Activated CD4-positive, alpha-beta memory T cell treated with anti-CD3 and anti-CD28 coated beads for 36 hours (primary cell): ENCODE measurements around the gene RIMS1. TPM values are rescaled to one million over a fixed set of nuclear protein-coding genes. Genes with fewer than 3 reads are reported as not detected.
"Not testable (repeated sequence)": the region's sequence is repeated elsewhere in the genome, so short reads cannot be mapped to it uniquely, and the experiment has no call there.

Experiments used
- CTCF ChIA-PET: fragments of 350-600 bp; sonication (Branson Sonifier 250); formaldehyde crosslinking; loops from one replicate; lab custom pipeline; 2021; ENCODE audit warnings: antibody characterized with exemption, inconsistent platforms; lab: Charles Lee
- POLR2A ChIA-PET: fragments of 350-600 bp; sonication (Branson Sonifier 250); formaldehyde crosslinking; loops from one replicate; lab custom pipeline; 2021; ENCODE audit warnings: antibody characterized with exemption; lab: Charles Lee
- DNase-seq: peaks from one replicate; pipeline ENCODE4 v3.0.0-alpha.2; 2020
- H3K27ac Mint-ChIP-seq: one replicate; pipeline ENCODE4 v1.8.0; 2021; ENCODE audit warnings: mixed read lengths
- H3K27me3 Mint-ChIP-seq: one replicate; pipeline ENCODE4 v1.8.0; 2021; ENCODE audit warnings: mixed read lengths
- H3K36me3 Mint-ChIP-seq: one replicate; pipeline ENCODE4 v1.8.0; 2021; ENCODE audit warnings: mixed read lengths
- H3K4me1 Mint-ChIP-seq: one replicate; pipeline ENCODE4 v1.8.0; 2021; ENCODE audit warnings: low read depth, mixed read lengths
- H3K4me3 Mint-ChIP-seq: one replicate; pipeline ENCODE4 v1.8.0; 2021; ENCODE audit warnings: mild to moderate bottlenecking, mixed read lengths
- H3K9me3 Mint-ChIP-seq: one replicate; pipeline ENCODE4 v1.8.0; 2021; ENCODE audit warnings: mixed read lengths
- intact Hi-C: fragments of 100-400 bp; cut with micrococcal nuclease; formaldehyde crosslinking; loops from one replicate; pipeline ENCODE4 v1.15.1; 2023
- total RNA-seq, 2 experiments: library from RNA; stranded (reverse); gene quantifications; one replicate each; pipeline ENCODE4 v1.2.3, GENCODE V29; 2021

The RIMS1 gene
- total RNA-seq, 2 experiments from 2014 or later: not detected

DNA sequence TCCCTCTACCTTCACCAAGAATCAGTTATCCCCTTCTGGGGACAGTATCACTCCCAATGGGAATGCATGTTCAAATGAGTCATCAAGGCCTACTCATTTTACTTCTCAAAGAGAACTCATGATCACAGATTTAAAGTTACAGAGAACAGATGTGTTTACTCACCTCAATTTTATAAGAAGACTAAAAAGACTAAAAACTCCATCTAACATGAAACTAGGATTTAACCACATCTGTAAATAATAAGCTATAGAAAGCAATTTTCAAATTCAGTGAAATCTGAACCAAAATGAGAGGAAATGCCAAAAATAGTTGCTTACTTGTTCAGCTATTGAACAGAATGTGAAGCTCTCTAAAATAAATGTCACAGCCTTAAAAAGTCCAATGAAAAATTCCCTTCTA lies 435.4 kb downstream of the RIMS1 start:
- Mint-ChIP-seq H3K36me3 (no peaks in the 10 kb centered on the region), H3K27ac (no peak overlapping the region), H3K4me1 (no peaks in the 10 kb centered on the region), H3K4me3 (no peak overlapping the region), H3K9me3 (no peaks in the 10 kb centered on the region), H3K27me3 (no peaks in the 10 kb centered on the region)
- CTCF ChIA-PET: no interaction called here
- intact Hi-C loops: no loop called here
- no peak for DNase-seq
- POLR2A ChIA-PET: no interaction called here

DNA sequence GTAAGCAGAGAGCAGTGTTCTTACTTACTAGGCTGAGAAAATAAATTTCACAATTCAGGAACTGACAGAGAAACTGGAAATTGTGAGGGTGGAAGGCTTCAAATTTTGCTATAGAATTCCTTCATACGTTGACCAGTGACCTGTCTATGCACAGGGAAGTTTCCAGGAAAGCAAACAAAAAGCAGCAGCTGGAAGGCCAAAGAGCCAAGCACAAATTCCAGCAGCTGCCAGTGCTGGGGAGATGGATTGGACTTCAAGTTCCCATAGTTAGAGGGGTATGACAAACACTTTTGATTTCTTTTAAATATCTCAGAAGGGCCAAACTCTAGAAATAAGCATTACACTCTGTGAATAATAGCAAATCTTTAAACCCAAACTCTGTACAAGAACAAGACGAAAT lies 436.4 kb downstream of the RIMS1 start:
- no peak for DNase-seq
- Mint-ChIP-seq H3K36me3 (no peaks in the 10 kb centered on the region), H3K9me3 (no peaks in the 10 kb centered on the region), H3K27ac (no peak overlapping the region), H3K4me1 (no peaks in the 10 kb centered on the region), H3K4me3 (no peak overlapping the region), H3K27me3 (no peaks in the 10 kb centered on the region)
- ChIA-PET POLR2A (no interaction called here), CTCF (no interaction called here)
- intact Hi-C loops: no loop called here

DNA sequence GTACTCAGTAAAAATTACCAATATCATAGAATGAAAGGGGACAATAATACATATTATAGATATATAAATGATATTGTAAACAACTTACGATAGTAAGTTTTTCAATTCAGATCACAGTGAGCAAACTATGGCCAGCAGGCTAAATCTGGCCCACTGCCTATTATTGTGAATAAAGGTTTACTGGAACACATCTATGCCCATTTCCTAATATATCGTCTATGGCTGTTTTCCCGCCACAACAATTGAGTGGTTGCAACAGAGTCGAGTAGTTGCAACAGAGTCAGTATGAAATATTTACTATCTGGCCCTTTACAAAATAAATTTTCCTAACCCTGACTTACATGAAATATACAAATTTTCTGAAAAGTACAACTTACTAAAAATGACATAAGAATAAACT lies 438.2 kb downstream of the RIMS1 start:
- CTCF ChIA-PET: no interaction called here
- no peaks in the 10 kb centered on the region for H3K36me3 Mint-ChIP-seq
- POLR2A ChIA-PET: no interaction called here
- intact Hi-C loops: no loop called here
- H3K27me3 Mint-ChIP-seq: no peaks in the 10 kb centered on the region
- no peak for DNase-seq
- H3K4me3 Mint-ChIP-seq: no peak overlapping the region
- H3K9me3 Mint-ChIP-seq: no peaks in the 10 kb centered on the region
- H3K4me1 Mint-ChIP-seq: no peaks in the 10 kb centered on the region
- H3K27ac Mint-ChIP-seq: no peak overlapping the region

DNA sequence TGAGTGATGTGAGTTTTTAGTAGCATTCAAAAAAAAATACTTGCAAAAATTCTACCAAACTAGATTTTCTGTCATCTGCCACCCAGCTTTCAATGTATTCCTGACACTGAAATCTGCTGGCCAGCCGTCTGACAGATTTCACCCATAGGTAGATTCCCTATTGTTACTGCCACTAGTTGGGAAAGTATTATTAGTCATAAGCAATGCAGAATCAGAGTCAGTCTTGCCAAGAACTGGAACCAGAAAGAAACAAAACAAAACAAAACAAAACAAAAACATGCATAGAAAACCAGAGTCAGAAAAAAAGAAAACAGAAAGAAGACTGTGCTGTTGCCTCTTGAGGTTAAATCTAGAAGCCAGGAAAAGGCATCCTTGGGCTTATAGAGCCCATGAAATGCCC lies 442.4 kb downstream of the RIMS1 start:
- no peaks in the 10 kb centered on the region for H3K9me3 Mint-ChIP-seq
- CTCF ChIA-PET: no interaction called here
- intact Hi-C loops: no loop called here

DNA sequence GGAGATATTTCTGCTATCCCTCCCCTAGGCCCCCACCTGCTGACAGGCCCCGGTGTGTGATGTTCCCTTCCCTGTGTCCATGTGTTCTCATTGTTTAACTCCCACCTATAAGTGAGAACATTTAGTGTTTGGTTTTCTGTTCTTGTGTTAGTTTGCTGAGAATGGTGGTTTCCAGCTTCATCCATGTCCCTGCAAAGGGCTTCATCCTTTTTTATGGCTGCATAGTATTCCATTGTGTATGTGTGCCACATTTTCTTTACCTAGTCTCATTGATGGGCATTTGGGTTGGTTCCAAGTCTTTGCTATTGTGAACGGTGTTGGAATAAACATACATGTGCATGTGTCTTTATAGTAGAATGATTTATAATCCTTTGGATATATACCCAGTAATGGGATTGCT lies 448.9 kb downstream of the RIMS1 start:
- POLR2A ChIA-PET, H3K27me3 Mint-ChIP-seq, H3K4me1 Mint-ChIP-seq, CTCF ChIA-PET, H3K4me3 Mint-ChIP-seq, DNase-seq, H3K36me3 Mint-ChIP-seq, H3K27ac Mint-ChIP-seq, H3K9me3 Mint-ChIP-seq: not testable (repeated sequence)
- intact Hi-C loops: loop anchor here (5.0 kb wide), 1 partner anchor 488 kb away; no protein-coding TSS in a partner anchor

More for the DNA sequence above, 442.4 kb downstream of the RIMS1 start:
- Mint-ChIP-seq H3K27me3 (no peaks in the 10 kb centered on the region), H3K27ac (no peak overlapping the region), H3K36me3 (no peaks in the 10 kb centered on the region), H3K4me1 (no peaks in the 10 kb centered on the region), H3K4me3 (no peak overlapping the region)
- POLR2A ChIA-PET: no interaction called here
- no peak for DNase-seq

DNA sequence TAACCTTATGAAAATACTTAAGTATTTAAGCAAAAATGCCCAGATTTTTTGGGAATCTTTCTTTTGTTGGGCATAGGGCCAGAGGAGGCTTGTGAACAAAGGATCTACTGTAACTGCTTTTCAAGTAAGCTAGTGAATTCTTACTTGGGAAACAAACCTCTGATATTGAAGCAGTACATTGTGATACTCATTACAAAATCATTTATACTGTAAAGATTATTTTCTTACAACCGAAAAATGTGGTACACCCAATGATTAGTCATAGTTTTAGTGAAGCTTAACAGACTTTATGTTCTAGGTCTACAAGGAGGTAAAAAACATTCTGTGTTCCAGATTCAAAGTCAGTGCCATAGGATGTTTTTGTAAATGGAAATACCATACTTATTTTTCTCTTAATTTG lies 462.6 kb downstream of the RIMS1 start:
- ChIA-PET POLR2A (no interaction called here), CTCF (no interaction called here)
- H3K4me3 Mint-ChIP-seq: no peak overlapping the region

DNA sequence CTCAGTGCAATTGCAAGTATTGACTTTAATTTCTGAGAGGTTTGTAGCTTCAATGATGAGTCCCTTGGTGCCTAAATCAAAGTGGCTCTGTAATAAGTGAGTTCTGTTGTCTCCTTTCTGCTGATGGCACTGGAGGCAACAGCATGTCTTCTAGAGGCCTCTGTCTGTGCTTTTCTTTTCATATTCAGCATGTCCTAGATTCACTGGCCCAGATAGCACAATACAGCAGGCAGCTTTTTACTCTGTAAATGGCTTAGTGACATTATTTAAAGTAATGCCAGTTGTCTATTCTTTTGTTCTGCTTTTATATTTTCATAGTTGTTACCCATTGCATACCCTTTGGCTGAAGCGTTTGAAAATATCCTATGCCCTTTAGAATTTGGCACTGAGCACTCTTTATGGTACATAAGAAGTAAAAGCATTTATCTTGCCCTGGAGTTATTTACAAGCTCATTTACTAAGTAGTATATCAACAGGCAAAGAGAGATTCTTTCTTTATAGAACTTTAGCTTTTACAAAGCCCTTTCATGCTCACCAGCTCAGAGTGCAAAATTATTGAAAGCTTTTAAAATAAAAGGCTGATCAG lies 464.0 kb downstream of the RIMS1 start:
- Mint-ChIP-seq H3K4me1 (no peaks in the 10 kb centered on the region), H3K36me3 (no peaks in the 10 kb centered on the region), H3K27me3 (no peaks in the 10 kb centered on the region), H3K27ac (no peak overlapping the region), H3K4me3 (no peak overlapping the region), H3K9me3 (no peaks in the 10 kb centered on the region)
- POLR2A ChIA-PET: no interaction called here
- intact Hi-C loops: no loop called here
- CTCF ChIA-PET: interaction anchor here (0.9 kb wide), 1 partner anchor 8 kb away, joined by 3 read pairs; no protein-coding TSS in a partner anchor
- DNase-seq: no peak

More for the DNA sequence above, 462.6 kb downstream of the RIMS1 start:
- Mint-ChIP-seq H3K36me3 (no peaks in the 10 kb centered on the region), H3K27me3 (no peaks in the 10 kb centered on the region), H3K4me1 (no peaks in the 10 kb centered on the region), H3K9me3 (no peaks in the 10 kb centered on the region), H3K27ac (no peak overlapping the region)
- no peak for DNase-seq
- intact Hi-C loops: no loop called here

DNA sequence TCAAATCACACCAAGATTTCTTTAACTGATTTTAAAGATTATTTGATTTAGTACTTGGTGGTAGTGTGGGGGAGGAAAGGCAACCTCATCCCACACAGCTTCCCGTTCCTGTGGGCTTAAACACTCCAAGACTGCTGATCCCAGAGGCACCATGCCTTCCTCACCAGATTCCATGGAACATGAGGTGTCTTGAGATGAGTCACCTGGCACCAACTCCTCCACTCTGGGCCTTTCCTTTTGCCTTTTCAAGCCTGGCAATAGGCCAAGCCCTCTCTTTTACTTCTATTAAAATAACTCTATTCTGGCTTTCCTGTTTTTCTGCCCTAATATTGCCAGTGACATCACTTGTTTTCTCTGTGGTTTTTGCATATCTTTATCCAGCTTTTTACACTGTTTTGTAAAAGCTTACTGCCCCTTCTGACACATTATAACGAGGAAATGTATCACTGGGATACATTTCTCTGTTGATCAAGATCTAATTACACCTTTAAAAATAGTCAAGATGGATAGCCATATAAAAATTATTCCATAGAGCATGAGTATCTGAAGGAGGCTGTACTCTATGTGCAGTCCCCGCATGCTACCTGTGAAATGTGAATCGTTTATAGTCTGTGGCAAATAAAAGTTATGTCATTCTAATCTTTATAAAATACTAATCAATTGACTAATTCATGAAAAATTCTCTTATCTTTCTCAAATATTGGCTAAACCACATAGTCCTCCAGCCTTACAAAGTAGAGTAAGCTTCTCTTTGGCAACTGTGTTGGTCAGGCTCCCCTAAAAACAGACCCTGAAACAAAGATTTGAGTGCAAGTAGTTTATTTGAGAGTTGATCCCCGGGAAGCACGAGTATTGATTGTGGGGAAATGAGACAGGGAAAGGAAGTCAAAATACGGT lies 477.7 kb downstream of the RIMS1 start:
- CTCF ChIA-PET: no interaction called here
- POLR2A ChIA-PET: no interaction called here
- DNase-seq: no peak
- Mint-ChIP-seq H3K4me3 (no peak overlapping the region), H3K27ac (no peak overlapping the region), H3K36me3 (no peaks in the 10 kb centered on the region), H3K9me3 (no peaks in the 10 kb centered on the region), H3K27me3 (peaks cover 4% of the 10 kb centered on the region), H3K4me1 (no peaks in the 10 kb centered on the region)
- intact Hi-C loops: no loop called here

DNA sequence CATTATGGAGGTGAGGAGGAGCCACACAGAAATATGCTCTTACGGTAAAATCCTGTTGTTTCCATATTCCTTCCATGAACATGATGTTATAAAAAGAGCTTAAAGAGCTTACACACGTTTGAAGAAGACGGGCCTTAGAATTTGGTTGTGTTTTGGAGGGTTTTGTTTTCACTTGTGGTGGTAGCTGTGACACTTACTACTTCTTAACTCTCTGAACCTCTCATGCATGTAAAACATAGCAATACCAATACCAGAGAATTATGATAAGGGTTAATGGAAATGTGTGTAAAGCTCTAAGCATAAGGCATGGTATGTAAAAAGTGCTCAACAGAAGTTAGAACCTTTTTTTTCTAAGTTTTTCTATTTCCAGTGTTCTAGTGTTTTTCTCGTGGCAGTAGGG lies 479.4 kb downstream of the RIMS1 start:
- Mint-ChIP-seq H3K27ac (no peak overlapping the region), H3K4me1 (no peaks in the 10 kb centered on the region), H3K27me3 (peaks cover 4% of the 10 kb centered on the region), H3K36me3 (no peaks in the 10 kb centered on the region), H3K9me3 (no peaks in the 10 kb centered on the region), H3K4me3 (no peak overlapping the region)
- DNase-seq: no peak
- intact Hi-C loops: no loop called here
- ChIA-PET POLR2A (no interaction called here), CTCF (no interaction called here)

DNA sequence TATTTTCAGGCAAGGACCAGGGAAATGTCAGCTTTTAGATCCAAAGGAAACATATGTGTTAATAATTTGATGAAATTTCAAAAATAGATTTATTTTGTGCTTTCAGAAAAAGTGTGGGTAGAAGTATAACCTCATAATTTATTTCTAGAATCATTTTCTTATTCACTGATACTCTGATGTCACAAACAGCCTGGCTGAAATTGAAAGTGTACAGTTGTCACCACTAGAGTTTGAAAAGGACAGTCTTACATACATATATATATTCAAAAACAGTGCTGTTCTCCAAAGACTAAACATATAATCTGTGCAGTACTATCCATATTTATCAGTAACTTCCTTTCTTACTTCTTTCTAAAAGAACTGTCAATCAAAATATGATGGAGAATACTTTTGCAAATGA lies 481.1 kb downstream of the RIMS1 start:
- peaks cover 4% of the 10 kb centered on the region for H3K27me3 Mint-ChIP-seq
- H3K9me3 Mint-ChIP-seq: no peaks in the 10 kb centered on the region
- no peak overlapping the region for H3K27ac Mint-ChIP-seq
- intact Hi-C loops: no loop called here
- CTCF ChIA-PET: no interaction called here
- H3K4me3 Mint-ChIP-seq: no peak overlapping the region
- no peaks in the 10 kb centered on the region for H3K4me1 Mint-ChIP-seq
- POLR2A ChIA-PET: no interaction called here
- DNase-seq: no peak
- H3K36me3 Mint-ChIP-seq: no peaks in the 10 kb centered on the region

DNA sequence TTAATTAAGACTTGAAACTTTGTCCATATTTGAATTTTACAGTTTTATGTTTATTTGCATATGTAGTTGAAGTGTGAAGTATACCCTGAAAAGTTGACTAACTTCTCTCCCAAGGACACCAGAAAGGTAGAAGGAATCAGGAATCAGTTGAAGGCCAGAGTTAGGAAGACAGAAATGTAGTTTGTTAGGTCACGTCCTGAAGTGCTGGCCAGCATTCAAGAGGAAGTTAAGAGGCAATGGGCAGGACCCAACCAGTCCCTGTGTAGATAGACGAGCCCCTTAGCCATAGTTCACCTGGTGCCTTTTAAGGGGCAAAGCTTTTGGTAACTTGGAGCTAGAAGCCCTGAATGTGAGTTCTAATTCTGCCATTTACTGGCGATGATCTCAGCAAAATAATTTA lies 485.1 kb downstream of the RIMS1 start:
- Mint-ChIP-seq H3K9me3 (no peaks in the 10 kb centered on the region), H3K27ac (no peak overlapping the region), H3K4me1 (no peaks in the 10 kb centered on the region), H3K27me3 (no peaks in the 10 kb centered on the region), H3K36me3 (no peaks in the 10 kb centered on the region), H3K4me3 (no peak overlapping the region)
- ChIA-PET POLR2A (no interaction called here), CTCF (no interaction called here)
- no peak for DNase-seq
- intact Hi-C loops: no loop called here

DNA sequence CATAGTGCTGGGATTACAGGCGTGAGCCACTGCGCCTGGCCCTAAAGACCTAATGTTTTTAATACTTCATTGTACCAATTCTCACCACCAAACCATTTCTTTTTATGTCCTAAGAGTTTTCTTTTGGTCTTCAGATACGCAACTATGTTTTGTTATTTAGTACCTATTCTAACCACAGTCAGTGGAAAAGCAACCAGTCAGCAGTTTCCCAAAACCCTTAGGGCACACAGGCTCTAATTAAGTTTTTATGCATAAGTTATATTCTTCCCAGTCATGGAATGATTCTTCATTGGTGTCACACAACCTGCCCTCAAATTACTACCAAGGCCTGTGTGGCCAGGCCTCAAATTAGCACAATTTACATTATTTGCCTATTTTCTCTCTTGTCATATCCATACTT lies 487.8 kb downstream of the RIMS1 start:
- ChIA-PET POLR2A (no interaction called here), CTCF (no interaction called here)
- Mint-ChIP-seq H3K27ac (no peak overlapping the region), H3K4me1 (no peaks in the 10 kb centered on the region), H3K4me3 (no peak overlapping the region), H3K9me3 (no peaks in the 10 kb centered on the region), H3K36me3 (no peaks in the 10 kb centered on the region), H3K27me3 (no peaks in the 10 kb centered on the region)
- intact Hi-C loops: no loop called here
- DNase-seq: no peak

DNA sequence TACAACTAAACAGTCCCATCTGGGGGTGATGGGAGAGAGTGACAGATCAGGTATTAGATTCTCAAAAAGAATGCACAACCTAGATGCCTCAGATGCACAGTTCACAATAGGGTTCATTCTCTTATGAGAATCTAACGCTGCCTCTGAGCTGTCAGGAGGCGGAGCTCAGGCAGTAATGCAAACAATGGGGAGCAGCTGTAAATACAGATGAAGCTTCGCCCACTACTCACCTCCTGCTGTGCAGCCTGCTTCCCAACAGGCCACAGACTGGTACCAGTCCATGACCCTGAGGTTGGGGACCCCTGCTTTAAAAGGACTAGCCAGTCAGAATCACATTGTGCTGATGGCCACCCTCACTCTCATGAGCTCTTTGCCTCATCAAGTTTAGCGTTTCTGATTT lies 488.5 kb downstream of the RIMS1 start:
- Mint-ChIP-seq H3K4me1 (no peaks in the 10 kb centered on the region), H3K27ac (no peak overlapping the region), H3K27me3 (no peaks in the 10 kb centered on the region), H3K4me3 (no peak overlapping the region), H3K9me3 (no peaks in the 10 kb centered on the region), H3K36me3 (no peaks in the 10 kb centered on the region)
- DNase-seq: no peak
- ChIA-PET POLR2A (no interaction called here), CTCF (no interaction called here)
- intact Hi-C loops: no loop called here
